Upper lobe of left lung (tissue), 6 donors: Measurements from ENCODE around the gene IGFLR1. TPM values are rescaled to one million over a fixed set of nuclear protein-coding genes. Genes with fewer than 3 reads are reported as not detected.
A peak's percentile ranks its signal among the peaks of the same experiment; 100 is the strongest.

ENCODE experiments used
- ATAC-seq, 2 donors: fragments of 200-7000 bp; cut with Tn5 transposase; one replicate each; pipeline ENCODE4 v1.9.1; 2022; ENCODE audit warnings: mild to moderate bottlenecking in 2 of 2, moderate library complexity in 2 of 2; ENCODE audit not compliant: low FRiP score in 2 of 2
- DNase-seq, 2 donors: peaks; one replicate each; pipeline ENCODE4 v3.0.0-alpha.2; 2019 to 2020
- H3K27ac ChIP-seq, 4 donors: fragments of 200-600 bp; sonication (generic); one replicate each; pipeline ENCODE4 v1.5.1; 2016 to 2019
- H3K27me3 ChIP-seq, 4 donors: fragments of 200-600 bp; sonication (generic); one replicate each; pipeline ENCODE4 v1.5.1; 2017 to 2019
- H3K36me3 ChIP-seq, 4 donors: fragments of 200-600 bp; sonication (generic); one replicate each; pipeline ENCODE4 v1.5.1; 2016 to 2019
- H3K4me1 ChIP-seq, 4 donors: fragments of 200-600 bp; sonication (generic); one replicate each; pipeline ENCODE4 v1.5.1; 2018 to 2019
- H3K4me3 ChIP-seq, 4 donors: fragments of 200-600 bp; sonication (generic); one replicate each; pipeline ENCODE4 v1.5.1; 2017 to 2019; ENCODE audit warnings: mild to moderate bottlenecking in 2 of 4, moderate library complexity in 1 of 4
- H3K9me3 ChIP-seq, 4 donors: fragments of 200-600 bp; sonication (generic); one replicate each; pipeline ENCODE4 v1.5.1; 2018 to 2019
- EP300 ChIP-seq, 4 donors: sonication (generic); formaldehyde crosslinking; IDR thresholded peaks; one replicate each; pipeline ENCODE4 v1.5.1; 2017; ENCODE audit warnings: antibody characterized with exemption in 4 of 4, control low read depth in 2 of 4
- POLR2A ChIP-seq, 4 donors: fragments of 450-650 bp; IDR thresholded peaks; one replicate each; pipeline ENCODE4 v1.5.1; 2016 to 2017; ENCODE audit warnings: antibody characterized with exemption in 4 of 4, mild to moderate bottlenecking in 2 of 4
- POLR2AphosphoS5 ChIP-seq, 2 donors: sonication (generic); formaldehyde crosslinking; IDR thresholded peaks; one replicate each; pipeline ENCODE4 v1.5.1; 2017; ENCODE audit warnings: antibody characterized with exemption in 2 of 2
- WGBS, 2 donors: methylation state at CpG; one replicate each; pipeline ENCODE4 v1.1.5; 2017 to 2018; 5-methylcytosine and 5-hydroxymethylcytosine counted together
- total RNA-seq, 6 donors: library from RNA; depleted of rRNA in 4 of 6; stranded (reverse); fragments of >200 nt in 4 of 6; gene quantifications; one replicate each; pipeline versions ENCODE4 v1.1.0 to v1.2.1, GENCODE V29; 2016 to 2021
- TF ChIP-seq, protein P1 (sequence below), 6 experiments: fragments of 450-650 bp in 4 of 6; fragments of 200-600 bp in 2 of 6; sonication (generic) in 2 of 6; IDR thresholded peaks; one replicate each; pipeline ENCODE4 v1.5.1; 2016 to 2019; ENCODE audit warnings: antibody characterized with exemption in 6 of 6
- donor health status: DM: no; HTN: no; CAD: no; lungs with moderate emphysema.
- donor health status: DM: no; HTN: yes; CAD: no; lungs with severe emphysema.

Gene IGFLR1
- total RNA-seq, 6 donors from 2014 or later, result 6.4 to 28.4 (median 18.8) TPM

DNA sequence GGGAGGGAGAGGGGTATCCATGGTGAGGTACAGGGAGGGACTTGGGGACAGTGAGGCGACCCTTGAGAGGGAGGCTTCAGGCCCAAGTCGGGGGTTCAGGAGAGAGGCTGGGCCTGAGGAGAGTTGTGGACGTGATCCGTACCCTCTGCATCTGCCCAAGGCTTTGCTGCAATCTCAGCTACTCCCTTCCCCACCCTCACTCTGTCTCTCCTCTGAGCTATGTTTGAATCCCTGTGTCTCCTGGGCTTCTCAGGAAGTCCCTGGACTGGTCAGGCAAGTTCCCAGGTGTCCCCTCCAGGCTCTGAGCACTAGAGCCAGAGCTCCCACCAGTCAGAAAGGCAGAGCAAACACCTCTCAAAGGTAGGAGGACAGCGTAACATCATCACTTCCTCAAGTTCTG, 7.9 kb upstream of the IGFLR1 start:
- Histone ChIP-seq H3K27ac (no peak overlapping the region), H3K4me3 (no peak overlapping the region), H3K4me1 (peaks cover 26 to 40% (median 32%) of the 10 kb centered on the region in 4 donors), H3K9me3 (no peaks in the 10 kb centered on the region), H3K36me3 (peaks cover 15 to 34% (median 29%) of the 10 kb centered on the region in 4 donors), H3K27me3 (no peaks in the 10 kb centered on the region)
- no peak for ATAC-seq
- TF ChIP-seq, protein P1, sequence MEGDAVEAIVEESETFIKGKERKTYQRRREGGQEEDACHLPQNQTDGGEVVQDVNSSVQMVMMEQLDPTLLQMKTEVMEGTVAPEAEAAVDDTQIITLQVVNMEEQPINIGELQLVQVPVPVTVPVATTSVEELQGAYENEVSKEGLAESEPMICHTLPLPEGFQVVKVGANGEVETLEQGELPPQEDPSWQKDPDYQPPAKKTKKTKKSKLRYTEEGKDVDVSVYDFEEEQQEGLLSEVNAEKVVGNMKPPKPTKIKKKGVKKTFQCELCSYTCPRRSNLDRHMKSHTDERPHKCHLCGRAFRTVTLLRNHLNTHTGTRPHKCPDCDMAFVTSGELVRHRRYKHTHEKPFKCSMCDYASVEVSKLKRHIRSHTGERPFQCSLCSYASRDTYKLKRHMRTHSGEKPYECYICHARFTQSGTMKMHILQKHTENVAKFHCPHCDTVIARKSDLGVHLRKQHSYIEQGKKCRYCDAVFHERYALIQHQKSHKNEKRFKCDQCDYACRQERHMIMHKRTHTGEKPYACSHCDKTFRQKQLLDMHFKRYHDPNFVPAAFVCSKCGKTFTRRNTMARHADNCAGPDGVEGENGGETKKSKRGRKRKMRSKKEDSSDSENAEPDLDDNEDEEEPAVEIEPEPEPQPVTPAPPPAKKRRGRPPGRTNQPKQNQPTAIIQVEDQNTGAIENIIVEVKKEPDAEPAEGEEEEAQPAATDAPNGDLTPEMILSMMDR (IDR thresholded peaks at IDR 0.05), result no peak
- no peak for TF ChIP-seq POLR2AphosphoS5 (IDR thresholded peaks at IDR 0.05)
- TF ChIP-seq POLR2A (IDR thresholded peaks at IDR 0.05), result no peak
- no peak for TF ChIP-seq EP300 (IDR thresholded peaks at IDR 0.05)
- DNase-seq, result no peak
- WGBS, 2 donors, result 75 to 91% methylated on average over 5 of the region's 5 CpGs

- peaks cover 35 to 49% (median 41%) of the 10 kb centered on the region in 4 donors for H3K4me1 ChIP-seq
- H3K36me3 ChIP-seq, result peaks cover 5 to 25% (median 15%) of the 10 kb centered on the region in 4 donors
- TF ChIP-seq POLR2A (IDR thresholded peaks at IDR 0.05) (peak in 3 of 4 donors; percentile 55 to 92 (median 91)), EP300 (IDR thresholded peaks at IDR 0.05) (no peak), POLR2AphosphoS5 (IDR thresholded peaks at IDR 0.05) (peak; percentile 76 to 96)
- TF ChIP-seq, protein P1 (IDR thresholded peaks at IDR 0.05), result peak in 4 of 6 experiments; percentile 23 to 62 (median 50)
- peak within 1 kb of the TSS; percentile 62 to 92 (median 85) for H3K4me3 ChIP-seq
- ATAC-seq (peak; percentile 92 to 96), DNase-seq (peak; percentile 100)
- peak within 1 kb of the TSS; percentile 58 to 92 (median 80) for H3K27ac ChIP-seq
- H3K9me3 ChIP-seq, result no peaks in the 10 kb centered on the region
- no peaks in the 10 kb centered on the region for H3K27me3 ChIP-seq
- WGBS, 2 donors, result 0 to 1% methylated on average over 21 to 45 of the region's 45 CpGs
These were observed 6.1 kb upstream of the IGFLR1 start, which contains the start of gene LIN37 for GRCh38 chr19:35748106-35749020. Gene LIN37, plus strand, starts transcription at chr19:35748576. Its CDS starts 149 bp downstream, at chr19:35748725.

DNA sequence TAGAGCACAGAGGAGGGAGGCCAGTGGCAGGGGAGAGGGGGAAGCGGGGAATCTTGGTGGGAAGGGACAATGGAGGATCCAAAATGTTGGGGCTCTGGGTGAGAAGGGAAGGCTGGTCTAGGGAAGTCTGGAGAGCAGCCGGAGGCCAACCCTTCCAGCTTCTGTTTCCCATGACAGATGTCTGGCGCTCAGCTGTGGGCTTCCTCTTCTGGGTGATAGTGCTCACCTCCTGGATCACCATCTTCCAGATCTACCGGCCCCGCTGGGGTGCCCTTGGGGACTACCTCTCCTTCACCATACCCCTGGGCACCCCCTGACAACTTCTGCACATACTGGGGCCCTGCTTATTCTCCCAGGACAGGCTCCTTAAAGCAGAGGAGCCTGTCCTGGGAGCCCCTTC, 4.3 kb upstream of the IGFLR1 start:
- 71 to 82% methylated on average over 5 of the region's 5 CpGs for WGBS, 2 donors
- DNase-seq (no peak), ATAC-seq (no peak)
- H3K27ac ChIP-seq, result peak overlapping the region in 2 of 4 donors; percentile 99 to 100
- TF ChIP-seq, protein P1 (IDR thresholded peaks at IDR 0.05), result no peak
- TF ChIP-seq POLR2AphosphoS5 (IDR thresholded peaks at IDR 0.05) (no peak), POLR2A (IDR thresholded peaks at IDR 0.05) (no peak), EP300 (IDR thresholded peaks at IDR 0.05) (no peak)
- no peaks in the 10 kb centered on the region for H3K9me3 ChIP-seq
- H3K4me3 ChIP-seq, result peak overlapping the region in 3 of 4 donors; percentile 63 to 91 (median 87)
- H3K4me1 ChIP-seq, result peaks cover 35 to 61% (median 46%) of the 10 kb centered on the region in 4 donors
- H3K36me3 ChIP-seq, result peaks cover 0 to 8% (median 0%) of the 10 kb centered on the region in 4 donors
- no peaks in the 10 kb centered on the region for H3K27me3 ChIP-seq

- Histone ChIP-seq H3K36me3 (peaks cover 0 to 4% (median 0%) of the 10 kb centered on the region in 4 donors), H3K4me3 (peak overlapping the region; percentile 37 to 91 (median 75)), H3K9me3 (no peaks in the 10 kb centered on the region), H3K27me3 (no peaks in the 10 kb centered on the region), H3K4me1 (peaks cover 39 to 66% (median 49%) of the 10 kb centered on the region in 4 donors), H3K27ac (peak overlapping the region; percentile 99 to 100 (median 100))
- DNase-seq, result no peak
- 2 to 10% methylated on average over 4 of the region's 4 CpGs for WGBS, 2 donors
- ATAC-seq, result no peak
- TF ChIP-seq POLR2A (IDR thresholded peaks at IDR 0.05) (no peak), POLR2AphosphoS5 (IDR thresholded peaks at IDR 0.05) (no peak), EP300 (IDR thresholded peaks at IDR 0.05) (no peak)
- TF ChIP-seq, protein P1 (IDR thresholded peaks at IDR 0.05), result no peak
These were observed 3.8 kb upstream of the IGFLR1 start for GRCh38 chr19:35746087-35746462.
